GM19463 (cell line): Measurements from ENCODE around the gene CACFD1.

Experiments
- ATAC-seq: cut with Tn5 transposase; IDR thresholded peaks from one replicate; pipeline ENCODE4 v1.9.1; 2021; ENCODE audit warnings: mild to moderate bottlenecking, moderate library complexity; ENCODE audit not compliant: unreplicated experiment

CACFD1 gene

DNA sequence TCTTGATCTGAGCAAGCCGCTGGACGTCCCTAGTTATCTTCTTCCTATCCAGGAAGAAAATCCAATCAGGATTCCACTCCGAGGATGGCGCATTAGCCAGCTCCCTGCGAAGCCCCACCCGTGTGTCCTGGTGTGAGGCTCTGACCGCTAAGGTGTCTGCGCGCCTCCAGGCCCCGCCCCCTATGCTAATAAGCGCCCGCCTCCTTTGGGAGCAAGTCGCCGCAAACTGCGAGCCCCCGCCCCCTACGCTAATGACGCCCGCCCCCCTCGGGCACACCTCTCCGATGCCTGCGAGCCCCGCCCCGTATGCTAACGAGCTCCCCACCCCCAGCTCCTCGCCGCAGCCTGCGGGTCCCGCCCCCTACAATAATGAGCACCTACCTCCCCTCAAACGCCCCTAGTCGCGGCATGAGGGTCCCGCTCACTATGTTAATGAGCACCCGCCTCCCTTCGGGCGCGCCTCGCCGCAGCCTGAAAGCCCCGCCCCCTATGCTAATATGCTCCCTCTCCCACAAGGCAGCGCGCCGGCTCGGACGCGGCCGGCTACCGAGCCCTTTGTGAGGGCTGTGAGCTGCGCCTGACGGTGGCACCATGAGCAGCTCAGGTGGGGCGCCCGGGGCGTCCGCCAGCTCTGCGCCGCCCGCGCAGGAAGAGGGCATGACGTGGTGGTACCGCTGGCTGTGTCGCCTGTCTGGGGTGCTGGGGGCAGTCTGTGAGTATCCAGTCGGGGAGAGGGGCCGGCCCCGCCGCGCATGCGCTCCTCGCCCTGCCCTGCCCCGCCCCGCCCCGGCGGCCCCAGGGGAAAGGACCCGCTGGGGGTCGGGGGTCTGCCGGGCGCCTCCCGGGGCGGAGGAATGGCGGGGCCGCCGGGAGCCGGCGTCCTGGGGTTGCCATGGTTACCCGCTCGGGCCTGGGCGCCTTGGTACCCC lies at the start of gene CACFD1:
Gene CACFD1, plus strand, starts transcription at position 503 of the 929 bp plus-strand sequence. Its CDS starts 89 bp downstream, at position 592.
- ATAC-seq, result peak; percentile 72

DNA sequence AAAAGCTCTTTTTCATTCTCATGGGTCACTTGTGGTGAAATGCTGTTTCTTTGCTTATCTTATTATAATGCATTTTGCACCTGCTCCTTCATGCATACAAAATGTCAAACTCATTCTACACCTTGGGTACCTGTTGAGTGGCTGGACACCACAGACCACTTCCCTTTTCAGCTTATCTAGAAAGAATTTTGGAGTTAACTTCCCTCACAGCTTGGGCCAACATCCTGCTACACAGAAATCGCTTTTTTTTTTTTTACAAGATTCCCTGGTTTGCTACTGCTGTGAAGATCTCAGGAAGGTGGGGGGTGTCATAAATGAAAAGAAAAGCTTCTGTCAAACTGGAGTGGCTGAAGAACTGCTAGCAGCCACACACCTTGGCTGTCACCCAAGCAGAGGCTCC lies 44.6 kb upstream of the CACFD1 start:
- no peak for ATAC-seq

DNA sequence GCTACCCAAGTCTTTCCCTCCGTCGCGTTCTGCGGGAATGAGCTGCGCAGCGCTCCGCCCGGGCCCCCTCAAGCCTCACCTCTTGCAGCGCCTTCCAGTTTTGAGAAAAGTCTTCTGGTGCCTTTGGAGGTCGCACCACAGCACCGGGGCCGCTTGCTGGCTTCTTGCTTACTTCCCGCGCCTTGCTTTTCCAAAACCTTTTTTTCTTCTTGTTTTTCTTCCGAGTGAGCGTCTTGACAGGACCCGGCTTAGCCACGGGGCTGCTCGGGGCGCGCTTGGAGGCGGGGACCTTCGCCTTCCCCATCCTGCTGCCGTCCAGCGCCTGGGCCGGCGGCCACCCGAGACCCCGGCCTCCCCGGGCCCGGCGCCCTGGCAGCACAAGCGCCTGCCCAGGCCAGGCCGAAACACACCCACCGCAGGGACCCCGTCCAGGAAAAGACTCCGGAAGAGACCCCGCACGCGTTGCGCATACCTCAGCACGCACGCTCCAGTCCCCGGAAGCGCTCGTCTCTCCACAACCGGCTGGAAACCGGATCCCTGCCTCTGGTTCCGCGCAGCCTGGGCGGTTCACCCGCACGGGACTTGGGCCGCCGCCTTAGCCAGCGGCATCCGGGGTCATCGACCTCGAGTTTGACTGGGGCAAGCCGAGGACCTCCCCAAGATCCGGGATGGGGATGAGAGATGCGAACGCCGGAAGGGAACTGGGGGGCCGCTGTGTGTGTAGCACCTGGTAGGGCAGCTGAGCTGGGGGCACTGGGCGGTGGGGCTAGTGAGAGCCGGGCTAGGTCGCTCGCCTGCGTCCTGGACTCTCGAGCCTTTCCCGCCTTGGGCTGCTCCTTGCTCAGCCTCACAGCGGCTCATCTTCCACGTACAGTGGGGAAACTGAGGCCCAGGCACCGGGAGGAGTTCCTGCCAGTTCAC lies 42.0 kb upstream of the CACFD1 start, which contains the start of gene REXO4:
Gene REXO4, minus strand, starts transcription at position 470 of the 921 bp plus-strand sequence. Its CDS starts 166 bp downstream, at position 304.
- ATAC-seq, result peak; percentile 71

- no peak for ATAC-seq
Observed at GRCh38 chr9:133419005-133419404, 40.8 kb upstream of the CACFD1 start.

- ATAC-seq, result no peak
Observed at GRCh38 chr9:133420392-133420827, 39.4 kb upstream of the CACFD1 start.

- no peak for ATAC-seq
Observed at GRCh38 chr9:133421615-133422542, 37.9 kb upstream of the CACFD1 start, which contains the start of gene ADAMTS13. TSS of gene ADAMTS13 (plus strand) at chr9:133422367. CDS start at chr9:133422444, 77 bp downstream.

DNA sequence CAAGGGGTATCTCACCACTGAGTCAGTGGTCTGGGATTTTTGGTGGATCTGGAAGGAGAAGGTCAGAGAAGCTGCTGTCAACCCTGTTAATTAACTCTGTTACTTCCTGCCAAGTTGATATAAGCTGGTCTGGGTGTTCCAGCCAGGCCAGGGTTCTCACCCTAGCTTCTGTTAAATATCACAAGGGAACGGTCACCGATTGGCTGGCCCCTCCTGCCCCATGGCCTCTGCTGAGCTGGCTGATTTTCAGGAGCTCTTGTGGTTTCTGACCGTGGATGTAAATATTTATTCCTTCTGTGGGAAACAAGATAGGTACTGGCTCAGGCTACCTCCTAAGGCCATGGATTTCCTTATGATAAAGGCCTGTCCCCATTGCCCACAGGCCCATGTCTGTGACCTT lies 36.6 kb upstream of the CACFD1 start:
- ATAC-seq, result no peak

DNA sequence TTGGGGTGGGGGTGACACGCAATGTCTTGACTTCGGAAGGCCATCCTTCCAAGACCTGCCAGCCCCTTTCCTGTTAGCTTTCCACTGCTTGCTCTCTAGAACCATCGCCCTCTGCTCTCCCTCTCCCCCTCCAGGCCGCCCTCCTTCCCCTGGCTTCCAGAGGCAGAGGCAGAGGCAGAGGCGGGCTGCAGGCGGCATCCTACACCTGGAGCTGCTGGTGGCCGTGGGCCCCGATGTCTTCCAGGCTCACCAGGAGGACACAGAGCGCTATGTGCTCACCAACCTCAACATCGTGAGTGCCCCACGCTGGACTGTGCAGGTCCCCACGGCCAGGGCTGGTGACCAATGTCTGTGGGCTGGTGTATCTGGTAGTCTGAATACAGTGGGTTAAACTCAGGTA lies 35.6 kb upstream of the CACFD1 start:
- no peak for ATAC-seq

- ATAC-seq, result no peak
Observed at GRCh38 chr9:133425049-133425632, 34.6 kb upstream of the CACFD1 start.

GRCh38 chr9:133426011-133426410 lies 33.8 kb upstream of the CACFD1 start:
- no peak for ATAC-seq

DNA sequence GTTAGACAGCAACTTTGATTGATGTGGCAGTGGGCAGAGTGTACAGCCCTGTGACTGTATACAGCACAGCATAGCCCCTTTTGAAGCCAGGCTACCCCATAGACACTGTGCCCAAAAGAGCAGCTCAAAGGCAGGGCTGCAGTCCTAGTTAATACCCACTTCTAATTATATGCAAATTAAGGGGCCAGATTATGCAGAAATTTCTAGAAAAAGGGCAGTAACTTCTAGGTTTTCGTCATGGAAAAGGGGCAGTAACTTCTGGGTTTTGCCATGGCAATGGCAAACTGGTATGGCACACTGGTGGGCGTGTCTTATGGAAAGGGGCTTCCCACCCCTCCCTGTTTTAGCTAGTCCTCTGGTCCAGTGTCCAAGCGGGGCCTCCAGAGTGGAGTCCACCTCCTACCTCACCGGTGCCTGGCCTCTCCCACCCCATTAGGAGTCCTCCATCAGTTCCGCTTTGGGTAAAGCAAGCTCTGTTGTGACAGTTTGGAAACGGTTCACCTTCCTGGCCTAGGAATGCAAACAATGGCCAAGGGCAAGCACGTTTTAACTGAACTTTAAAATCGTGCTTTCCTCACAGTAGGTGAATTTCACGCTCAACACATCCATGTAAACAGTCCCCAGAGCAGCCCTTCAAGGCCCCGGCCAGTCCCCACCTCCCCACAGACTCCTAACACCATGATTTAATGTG lies 32.0 kb upstream of the CACFD1 start:
- ATAC-seq, result no peak

- no peak for ATAC-seq
Observed at GRCh38 chr9:133428617-133429101, 31.1 kb upstream of the CACFD1 start.

DNA sequence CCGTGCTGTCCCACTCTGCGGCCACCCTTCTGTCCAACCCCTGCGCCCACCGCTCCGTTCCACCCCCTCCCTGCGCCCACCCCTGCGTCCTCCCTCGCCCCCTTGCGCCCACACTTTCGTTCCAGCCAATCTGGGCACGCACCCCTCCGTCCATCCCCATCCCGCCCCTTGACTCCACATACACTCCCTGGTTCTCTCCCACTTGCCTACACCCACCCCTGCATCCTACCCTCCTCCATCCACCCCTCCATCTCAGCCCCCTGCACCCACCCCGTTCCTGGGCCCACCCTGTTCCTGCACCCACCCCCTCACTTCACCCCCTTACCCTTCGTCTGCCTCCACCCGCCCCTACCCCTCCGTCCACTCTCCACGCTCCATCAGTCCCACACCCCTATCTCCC lies 30.6 kb upstream of the CACFD1 start:
- no peak for ATAC-seq

DNA sequence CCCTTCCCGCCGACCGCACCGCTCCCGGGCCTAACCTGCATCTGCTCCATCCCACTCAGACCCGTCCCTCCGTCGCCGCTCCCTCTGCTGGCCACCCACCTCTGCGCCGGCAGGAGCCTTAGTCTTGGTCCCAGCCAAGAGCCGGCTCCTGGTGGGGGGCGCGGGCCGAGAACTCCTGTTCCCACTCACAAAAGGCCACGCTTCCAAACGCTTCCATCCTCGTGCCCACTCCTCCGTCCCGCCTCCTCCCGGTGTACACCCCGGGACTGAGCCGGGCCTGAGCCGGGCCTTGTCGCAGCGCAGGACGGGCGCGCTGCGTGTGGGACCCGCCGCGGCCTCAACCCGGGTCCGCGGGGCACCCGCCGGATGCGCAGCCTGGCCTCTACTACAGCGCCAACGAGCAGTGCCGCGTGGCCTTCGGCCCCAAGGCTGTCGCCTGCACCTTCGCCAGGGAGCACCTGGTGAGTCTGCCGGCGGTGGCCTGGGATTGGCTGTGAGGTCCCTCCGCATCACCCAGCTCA lies 30.1 kb upstream of the CACFD1 start:
- ATAC-seq, result no peak

DNA sequence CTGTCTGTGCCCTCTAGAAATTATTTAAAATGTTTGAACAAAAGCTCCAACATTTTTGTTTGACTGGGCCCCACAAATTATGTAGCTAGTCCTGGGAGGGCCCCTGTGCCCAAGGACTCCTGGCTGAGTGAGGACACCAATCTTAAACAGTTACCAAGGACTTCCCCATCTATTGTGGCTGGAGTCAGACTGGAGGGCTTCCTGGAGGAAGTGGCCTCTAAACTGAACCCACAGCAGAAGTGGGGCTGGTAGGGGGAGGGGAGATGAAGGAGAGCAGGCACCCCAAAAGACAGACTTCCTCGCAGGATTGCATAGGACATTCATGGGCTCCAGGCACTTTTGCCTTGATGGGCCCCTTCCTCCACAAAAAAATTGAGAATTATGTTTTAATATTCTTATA lies 29.5 kb upstream of the CACFD1 start:
- ATAC-seq, result no peak

GRCh38 chr9:133433351-133433843 lies 26.4 kb upstream of the CACFD1 start:
- no peak for ATAC-seq

- no peak for ATAC-seq
Observed at GRCh38 chr9:133436681-133437080, 23.1 kb upstream of the CACFD1 start.

GRCh38 chr9:133437753-133438531 lies 21.8 kb upstream of the CACFD1 start:
- ATAC-seq, result no peak
